Kasumi-1 (cell line): Measurements from ENCODE around the gene GSG1.
"Not testable (repeated sequence)": the region's sequence is repeated elsewhere in the genome, so short reads cannot be mapped to it uniquely, and the experiment has no call there.

Source experiments
- DNase-seq, 2 experiments: peaks; one replicate each; lab custom pipeline; 2025; lab: John Stamatoyannopoulos, UW

The GSG1 gene

GRCh38 chr12:13091832-13092231 is 11.6 kb downstream of the GSG1 start:
- DNase-seq = no peak

GRCh38 chr12:13090054-13090453 is 13.4 kb downstream of the GSG1 start:
- no peak for DNase-seq

GRCh38 chr12:13088496-13088895 is 15.0 kb downstream of the GSG1 start:
- no peak for DNase-seq

- DNase-seq = no peak
Measured at GRCh38 chr12:13087766-13088165, 15.7 kb downstream of the GSG1 start.

GRCh38 chr12:13085968-13086686 is 17.3 kb downstream of the GSG1 start:
- DNase-seq = no peak

GRCh38 chr12:13084898-13085640 is 18.4 kb downstream of the GSG1 start:
- no peak for DNase-seq

GRCh38 chr12:13083638-13084037 is 19.8 kb downstream of the GSG1 start:
- not testable (repeated sequence) for DNase-seq

- peak in 1 of 2 experiments; percentile 0 for DNase-seq
Measured at GRCh38 chr12:13082861-13083260, 20.6 kb downstream of the GSG1 start.

GRCh38 chr12:13080266-13080665 is 23.2 kb downstream of the GSG1 start:
- DNase-seq = no peak

GRCh38 chr12:13079440-13079906 is 24.0 kb downstream of the GSG1 start:
- no peak for DNase-seq

GRCh38 chr12:13075786-13076570 is 27.5 kb downstream of the GSG1 start:
- DNase-seq = no peak

GRCh38 chr12:13075118-13075480 is 28.4 kb downstream of the GSG1 start:
- no peak for DNase-seq

GRCh38 chr12:13074396-13075117 is 28.9 kb downstream of the GSG1 start:
- DNase-seq = no peak

- DNase-seq = no peak
Measured at GRCh38 chr12:13073173-13073572, 30.3 kb downstream of the GSG1 start.

GRCh38 chr12:13071305-13072280 is 31.9 kb downstream of the GSG1 start:
- DNase-seq = no peak

- no peak for DNase-seq
Measured at GRCh38 chr12:13069380-13069779, 34.1 kb downstream of the GSG1 start.

GRCh38 chr12:13067322-13067721 is 36.1 kb downstream of the GSG1 start:
- DNase-seq = no peak

- no peak for DNase-seq
Measured at GRCh38 chr12:13066459-13066858, 37.0 kb downstream of the GSG1 start.

- no peak for DNase-seq
Measured at GRCh38 chr12:13066014-13066413, 37.5 kb downstream of the GSG1 start.

- DNase-seq = no peak
Measured at GRCh38 chr12:13062669-13063068, 40.8 kb downstream of the GSG1 start.

- no peak for DNase-seq
Measured at GRCh38 chr12:13061377-13061776, 42.1 kb downstream of the GSG1 start.
